GM18498 (cell line): Measurements from ENCODE around the gene NECTIN2.
"Not testable (repeated sequence)": the region's sequence is repeated elsewhere in the genome, so short reads cannot be mapped to it uniquely, and the experiment has no call there.

Experiments used
- ATAC-seq: cut with Tn5 transposase; IDR thresholded peaks from one replicate; pipeline ENCODE4 v1.9.1; 2021; ENCODE audit warnings: mild to moderate bottlenecking, moderate library complexity; ENCODE audit not compliant: unreplicated experiment

Gene NECTIN2

DNA sequence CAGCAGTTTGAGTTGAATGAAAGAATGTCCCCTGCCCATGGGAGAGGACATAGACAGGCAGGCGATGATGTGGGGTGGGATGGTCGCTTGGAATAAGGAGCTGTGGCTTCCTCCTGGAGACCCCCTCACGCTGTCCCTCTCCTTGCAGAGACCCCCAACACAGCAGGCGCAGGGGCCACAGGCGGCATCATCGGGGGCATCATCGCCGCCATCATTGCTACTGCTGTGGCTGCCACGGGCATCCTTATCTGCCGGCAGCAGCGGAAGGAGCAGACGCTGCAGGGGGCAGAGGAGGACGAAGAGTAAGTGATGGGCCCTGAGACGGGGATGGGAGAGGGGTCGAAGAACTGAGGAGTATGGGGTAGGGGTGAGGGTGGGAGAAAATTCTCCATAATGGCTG lies 36.0 kb downstream of the NECTIN2 start:
- no peak for ATAC-seq

DNA sequence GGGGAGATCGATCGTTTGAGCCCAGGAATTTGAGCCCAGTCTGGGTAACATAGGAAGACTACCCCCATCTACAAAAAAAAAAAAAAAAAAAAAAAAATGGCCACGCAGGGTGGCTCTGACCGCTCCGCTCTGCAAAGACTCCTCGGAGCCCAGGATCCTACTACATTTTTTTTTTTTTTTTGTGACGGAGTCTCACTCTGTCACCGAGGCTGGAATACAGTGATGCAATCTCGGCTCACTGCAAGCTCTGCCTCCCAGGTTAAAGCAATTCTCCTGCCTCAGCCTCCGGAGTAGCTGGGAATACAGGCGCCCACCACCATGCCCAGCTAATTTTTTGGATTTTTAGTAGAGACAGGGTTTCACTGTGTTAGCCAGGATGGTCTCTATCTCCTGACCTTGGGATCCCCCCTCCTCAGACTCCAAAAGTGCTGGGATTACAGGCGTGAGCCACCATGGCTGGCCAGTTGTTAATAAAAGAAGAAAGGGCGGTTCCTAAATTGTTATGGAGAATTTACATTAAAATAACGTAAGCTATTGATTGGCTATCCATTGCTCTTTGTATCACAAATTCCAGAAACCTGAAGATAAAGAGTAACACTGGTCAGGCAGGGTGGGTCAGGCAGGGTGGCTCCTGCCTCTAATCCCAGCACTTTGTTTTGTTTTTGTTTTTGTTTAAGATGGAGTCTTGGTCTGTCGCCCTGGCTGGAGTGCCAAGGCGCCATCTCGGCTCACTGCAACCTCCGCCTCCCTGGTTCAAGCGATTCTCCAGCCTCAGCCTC lies 36.7 kb downstream of the NECTIN2 start:
- ATAC-seq: not testable (repeated sequence)

- no peak for ATAC-seq
Observed at GRCh38 chr19:44883922-44884321, 37.8 kb downstream of the NECTIN2 start.

- ATAC-seq: no peak
Observed at GRCh38 chr19:44884566-44884965, 38.5 kb downstream of the NECTIN2 start.

DNA sequence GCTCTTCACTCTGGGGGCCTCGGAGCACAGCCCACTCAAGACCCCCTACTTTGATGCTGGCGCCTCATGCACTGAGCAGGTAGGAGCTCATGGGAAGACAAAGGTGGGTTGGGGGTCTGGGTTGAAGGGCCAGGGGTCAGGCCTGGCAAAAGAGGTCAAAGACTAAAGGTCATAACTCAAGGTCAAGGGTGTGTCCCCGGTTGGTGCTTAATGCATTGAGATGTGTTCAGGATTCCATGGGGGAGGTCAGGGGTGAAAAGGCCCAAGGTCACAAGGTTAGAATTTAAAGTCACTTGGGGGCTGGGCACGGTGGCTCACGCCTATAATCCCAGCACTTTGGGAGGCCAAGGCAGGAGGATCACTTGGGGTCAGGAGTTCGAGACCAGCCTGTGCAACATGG lies 40.0 kb downstream of the NECTIN2 start:
- no peak for ATAC-seq

- no peak for ATAC-seq
Observed at GRCh38 chr19:44887648-44888047, 41.6 kb downstream of the NECTIN2 start.

GRCh38 chr19:44888335-44888734 lies 42.2 kb downstream of the NECTIN2 start:
- not testable (repeated sequence) for ATAC-seq

GRCh38 chr19:44889830-44890365 lies 43.8 kb downstream of the NECTIN2 start:
- no peak for ATAC-seq

DNA sequence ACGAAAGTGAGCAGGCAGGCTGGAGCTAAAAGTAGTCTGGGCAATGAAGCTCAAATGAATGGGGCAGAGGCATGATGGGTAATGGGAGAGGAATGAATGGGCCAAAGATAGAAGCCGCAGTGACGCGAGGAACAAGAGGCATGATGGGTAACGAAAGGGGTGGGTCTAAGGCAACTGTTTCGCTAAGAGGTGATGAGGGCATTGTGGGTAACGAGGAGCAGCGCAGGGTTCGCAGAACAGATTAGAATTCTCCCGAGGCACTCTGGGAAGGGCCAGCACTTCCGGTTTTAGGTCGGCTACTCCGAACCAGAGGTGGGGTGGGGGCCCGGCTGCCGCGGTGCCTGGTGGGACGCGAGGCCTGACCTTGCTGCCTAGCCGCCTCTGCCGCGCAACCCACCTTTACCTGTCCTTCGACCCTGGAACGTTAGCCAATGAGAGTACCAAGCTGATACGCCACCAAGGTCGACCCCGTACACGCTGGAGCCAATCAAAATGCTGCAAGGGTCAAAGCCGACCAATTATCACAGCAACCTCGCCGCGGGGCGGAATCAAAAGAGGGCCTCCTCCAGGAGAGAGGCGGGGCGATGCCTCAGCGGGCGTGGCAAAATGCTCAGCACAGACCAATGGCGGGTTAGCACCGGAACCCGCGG lies 44.4 kb downstream of the NECTIN2 start:
- peak; percentile 83 for ATAC-seq

DNA sequence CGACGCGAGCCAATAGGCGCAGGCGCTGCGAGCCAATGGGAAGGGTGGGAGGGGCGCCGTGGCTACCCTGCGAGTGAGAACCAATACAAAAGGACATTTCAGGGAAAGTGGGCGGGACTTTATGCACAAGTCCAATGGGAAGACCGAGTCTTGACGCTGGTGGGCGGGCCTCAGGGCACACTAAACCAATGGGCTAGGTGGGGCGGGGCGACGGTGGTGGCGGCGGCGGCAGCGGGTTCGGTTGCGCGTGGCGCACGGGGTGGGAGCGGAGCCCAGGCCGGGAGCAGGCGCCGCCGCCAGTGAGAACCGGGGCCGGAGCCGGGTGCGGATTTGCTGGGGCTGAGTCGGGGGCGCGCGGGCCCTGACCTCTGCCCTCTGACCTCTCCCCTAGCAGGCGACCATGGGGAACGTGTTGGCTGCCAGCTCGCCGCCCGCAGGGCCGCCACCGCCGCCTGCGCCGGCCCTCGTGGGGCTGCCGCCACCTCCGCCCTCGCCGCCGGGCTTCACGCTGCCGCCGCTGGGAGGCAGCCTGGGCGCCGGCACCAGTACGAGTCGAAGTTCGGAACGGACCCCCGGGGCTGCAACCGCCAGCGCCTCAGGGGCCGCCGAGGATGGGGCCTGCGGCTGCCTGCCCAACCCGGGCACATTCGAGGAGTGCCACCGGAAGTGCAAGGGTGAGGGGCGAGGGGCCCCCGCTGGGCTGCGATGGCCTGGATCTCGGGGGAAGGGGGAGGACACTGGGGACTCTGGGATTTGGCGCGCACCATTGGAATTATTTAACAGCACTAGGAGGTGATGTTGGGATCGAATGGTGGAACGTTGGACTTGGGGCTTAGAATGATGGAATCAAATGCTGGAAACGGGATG lies 45.2 kb downstream of the NECTIN2 start, which contains the start of gene TOMM40:
Gene TOMM40, plus strand, starts transcription at position 239 of the 867 bp plus-strand sequence. Its CDS starts 162 bp downstream, at position 401.
- no peak for ATAC-seq

GRCh38 chr19:44892932-44893331 lies 46.8 kb downstream of the NECTIN2 start:
- ATAC-seq: no peak

DNA sequence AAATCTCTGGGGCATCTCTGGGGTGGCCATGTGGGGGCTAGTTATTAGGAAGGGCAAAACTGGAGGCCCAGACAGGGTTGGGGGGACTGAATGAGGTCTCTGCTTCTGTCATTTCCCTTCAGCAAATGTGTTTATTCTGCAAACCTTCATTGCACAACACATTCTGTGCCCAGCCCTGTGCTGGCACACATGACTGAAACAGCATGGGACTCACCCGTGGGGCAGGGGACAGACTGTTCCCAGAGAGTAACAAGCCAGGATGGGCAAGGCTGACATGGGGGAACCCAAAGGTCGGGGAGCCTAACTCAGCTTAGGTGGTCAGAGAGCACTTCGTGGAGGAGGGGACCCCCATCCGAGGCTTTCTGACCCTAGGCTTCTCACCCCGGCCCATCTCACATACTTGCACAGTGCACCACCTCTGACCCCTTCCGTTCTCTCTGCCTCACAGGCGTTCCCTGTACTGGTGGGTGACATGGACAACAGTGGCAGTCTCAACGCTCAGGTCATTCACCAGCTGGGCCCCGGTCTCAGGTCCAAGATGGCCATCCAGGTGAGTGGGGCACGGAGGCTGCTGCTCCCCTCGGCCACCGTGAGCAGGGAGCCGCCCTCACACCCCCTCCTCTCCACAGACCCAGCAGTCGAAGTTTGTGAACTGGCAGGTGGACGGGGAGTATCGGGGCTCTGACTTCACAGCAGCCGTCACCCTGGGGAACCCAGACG lies 47.4 kb downstream of the NECTIN2 start:
- ATAC-seq: no peak

DNA sequence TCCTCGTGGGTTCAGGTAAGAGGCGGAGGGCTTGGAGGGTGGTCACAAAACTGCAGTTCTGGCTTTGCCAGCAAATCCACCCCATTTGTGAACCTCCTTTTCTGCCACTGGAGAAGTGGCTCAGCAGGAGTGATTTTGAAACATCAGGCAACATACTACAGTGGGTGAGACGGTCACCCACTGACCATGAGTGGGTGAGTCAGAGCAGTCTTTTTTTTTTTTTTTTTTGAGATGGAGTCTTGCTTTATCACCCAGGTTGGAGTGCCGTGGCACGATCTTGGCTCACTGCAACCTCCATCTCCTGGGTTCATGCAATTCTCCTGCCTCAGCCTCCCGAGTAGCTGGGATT lies 47.9 kb downstream of the NECTIN2 start:
- ATAC-seq: no peak

- ATAC-seq: no peak
Observed at GRCh38 chr19:44894946-44895345, 48.8 kb downstream of the NECTIN2 start.

DNA sequence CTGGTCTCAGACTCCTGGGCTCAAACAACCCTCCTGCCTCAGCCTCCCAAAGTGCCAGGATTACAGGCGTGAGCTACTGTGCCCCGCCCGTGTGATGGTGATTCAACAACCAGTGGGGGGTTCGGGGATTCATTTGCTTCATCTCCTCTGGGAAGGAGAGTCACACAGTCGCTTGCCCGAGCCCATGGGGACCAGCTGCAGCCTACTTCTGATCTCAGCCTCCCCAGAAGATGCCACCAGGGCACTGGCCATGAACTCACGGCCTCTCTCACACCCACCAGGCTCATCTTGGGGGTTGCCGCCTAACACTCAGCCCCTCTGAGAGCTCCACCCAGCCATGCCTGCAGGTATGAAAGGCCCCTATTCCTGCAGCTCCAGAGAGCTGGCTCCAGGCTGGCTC lies 51.7 kb downstream of the NECTIN2 start:
- ATAC-seq: no peak

DNA sequence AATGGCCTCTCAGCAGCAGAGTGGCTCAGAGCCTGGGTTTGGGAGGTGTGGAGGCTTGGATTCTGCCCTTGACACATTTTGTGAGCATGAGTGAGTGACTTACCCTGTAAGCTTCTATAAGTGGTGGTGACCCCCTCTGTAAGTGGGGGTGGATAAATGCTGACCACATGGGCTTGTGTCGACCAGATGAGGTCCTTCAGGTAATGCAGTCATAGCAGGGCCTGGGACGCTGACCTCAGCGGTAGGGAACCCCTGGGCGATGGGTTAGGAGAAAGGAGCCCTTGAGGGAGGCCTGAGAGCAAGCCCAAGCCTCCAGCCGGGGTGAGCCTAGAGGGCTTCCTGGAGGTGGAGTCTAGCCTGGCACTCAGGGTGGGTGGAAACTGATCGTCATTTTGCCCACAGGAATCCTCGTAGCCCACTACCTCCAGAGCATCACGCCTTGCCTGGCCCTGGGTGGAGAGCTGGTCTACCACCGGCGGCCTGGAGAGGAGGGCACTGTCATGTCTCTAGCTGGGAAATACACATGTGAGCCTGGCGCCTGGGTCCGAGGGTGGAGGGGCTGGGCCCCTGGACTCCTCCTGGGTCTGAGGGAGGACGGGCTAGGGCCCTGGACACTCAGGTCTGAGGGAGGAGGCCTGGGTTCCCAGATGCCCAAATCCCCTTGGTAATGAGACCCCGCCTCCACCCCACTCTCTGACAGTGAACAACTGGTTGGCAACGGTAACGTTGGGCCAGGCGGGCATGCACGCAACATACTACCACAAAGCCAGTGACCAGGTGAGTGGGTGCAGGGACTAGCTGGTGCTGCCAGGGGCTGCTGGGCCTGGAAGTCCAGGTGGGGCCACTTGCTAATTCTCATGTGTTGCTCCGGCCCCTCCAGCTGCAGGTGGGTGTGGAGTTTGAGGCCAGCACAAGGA lies 54.5 kb downstream of the NECTIN2 start:
- ATAC-seq: no peak

- ATAC-seq: no peak
Observed at GRCh38 chr19:44903216-44903601, 57.1 kb downstream of the NECTIN2 start.

GRCh38 chr19:44903602-44904425 lies 57.7 kb downstream of the NECTIN2 start:
- ATAC-seq: no peak
